Heart left ventricle (tissue), 16 donors: ENCODE data around the gene GGCT. TPM values are rescaled to one million over a fixed set of nuclear protein-coding genes. Genes with fewer than 3 reads are reported as not detected.
A peak's percentile ranks its signal among the peaks of the same experiment; 100 is the strongest.

Source experiments
- ATAC-seq, 4 donors: fragments of 200-7000 bp; cut with Tn5 transposase; one replicate each; pipeline ENCODE4 v1.9.1; 2020 to 2022; ENCODE audit warnings: moderate library complexity in 4 of 4, mild to moderate bottlenecking in 3 of 4, moderate number of reproducible peaks in 1 of 4
- DNase-seq, 5 donors: peaks; one replicate each; pipeline ENCODE4 v3.0.0-alpha.2; 2020
- H3K27ac ChIP-seq, 12 donors: fragments of 200-600 bp; sonication (generic) in 4 of 12; one replicate each; pipeline versions ENCODE4 v1.5.0 to v1.8.0; 2016 to 2022; ENCODE audit warnings: mild to moderate bottlenecking in 2 of 12
- H3K27me3 ChIP-seq, 9 donors: fragments of 200-600 bp; sonication (generic) in 2 of 9; one replicate each; pipeline versions ENCODE4 v1.5.1 to v1.8.0; 2016 to 2022; ENCODE audit warnings: mild to moderate bottlenecking in 3 of 9
- H3K36me3 ChIP-seq, 9 donors: fragments of 200-600 bp; sonication (generic) in 2 of 9; one replicate each; pipeline versions ENCODE4 v1.5.0 to v1.8.0; 2018 to 2022; ENCODE audit warnings: mild to moderate bottlenecking in 2 of 9
- H3K4me1 ChIP-seq, 12 donors: fragments of 200-600 bp; sonication (generic) in 4 of 12; one replicate each; pipeline versions ENCODE4 v1.5.0 to v1.8.0; 2016 to 2022; ENCODE audit warnings: mild to moderate bottlenecking in 3 of 12
- H3K4me3 ChIP-seq, 12 donors: fragments of 200-600 bp; sonication (generic) in 4 of 12; one replicate each; pipeline versions ENCODE4 v1.5.0 to v1.8.0; 2017 to 2022; ENCODE audit warnings: mild to moderate bottlenecking in 9 of 12, moderate library complexity in 4 of 12
- H3K9me3 ChIP-seq, 12 donors: fragments of 200-600 bp; sonication (generic) in 4 of 12; one replicate each; pipeline versions ENCODE4 v1.5.0 to v1.8.0; 2016 to 2022; ENCODE audit warnings: mild to moderate bottlenecking in 1 of 12
- POLR2A ChIP-seq, 2 donors: fragments of 450-650 bp; IDR thresholded peaks; one replicate each; pipeline ENCODE4 v1.6.1; 2017; ENCODE audit warnings: antibody characterized with exemption in 2 of 2, mild to moderate bottlenecking in 2 of 2, moderate library complexity in 2 of 2
- WGBS, 4 donors: extraction: QIAGEN DNeasy Blood & Tissue Kit in 2 of 4; methylation state at CpG; one replicate each; pipeline versions ENCODE4 v1.1.5 to v1.1.7; 2013 to 2018; 5-methylcytosine and 5-hydroxymethylcytosine counted together
- intact Hi-C, 10 donors: fragments of 100-400 bp; cut with DNase I; formaldehyde crosslinking; loops; one replicate each; pipeline versions ENCODE4 v1.11.1 to v1.14.2; 2022
- polyA plus RNA-seq, 2 donors: library from polyadenylated mRNA; stranded (reverse); fragments of 200-250 nt; gene quantifications; one replicate each; pipeline ENCODE4 v1.2.3, GENCODE V29; 2013
- total RNA-seq, 9 donors: library from RNA; depleted of rRNA in 2 of 9; stranded (reverse); fragments of >200 nt in 2 of 9; fragmentation: NEBNext Ultra II Directional in 3 of 9; extraction: Animal tissue kit (Norgen Biotek cat#: 25700) in 3 of 9; gene quantifications; one replicate each; pipeline versions ENCODE4 v1.1.0 to v1.2.4, GENCODE V29; 2016 to 2023
- TF ChIP-seq, protein P1 (sequence below), 12 donors: fragments of 200-600 bp; sonication (generic) in 4 of 12; IDR thresholded peaks; one replicate each; pipeline versions ENCODE4 v1.5.0 to v1.8.0; 2018 to 2022; ENCODE audit warnings: antibody characterized with exemption in 12 of 12, mild to moderate bottlenecking in 5 of 12
- donor health status: ischemic (EF 13 %, LVEDD 7.1; RV severe dilation, severe dysfunction).
- donor health status: healthy with polysubstance abuse.
- donor health status: DM: no; HTN: yes; CAD: no.
- donor health status: DM: no; HTN: no; CAD: no.
- donor health status: ischemic (EF 25% LVEDD 6.9; RV normal size, moderate dysfunction).
- donor health status: ischemic (EF 25% LVEDD 5.7; RV mildly dilated, moderate dysfunction).
- donor health status: healthy.
- donor health status: DM: yes; HTN: yes; CAD: no.
- donor health status: ischemic (EF 35%, LVEDD 5.7; RV mildly dilated, moderate dysfunction).
- donor health status: nonischemic (EF 11% LVEDD 7.7; RV severe dilation, severe dysfunction).
- donor health status: DM: yes; HTN: yes; CAD: no.
- donor health status: PGD.
- donor health status: ischemic (EF 29% LVEDD 5.4; RV normal size, mild dysfunction).
- donor health status: nonischemic (EF 23%, LVEDD 6.1; RV moderate dilation, normal function).

The GGCT gene
- total and polyA plus RNA-seq, 11 donors: 14.1 to 54.3 (median 18.7) TPM

DNA sequence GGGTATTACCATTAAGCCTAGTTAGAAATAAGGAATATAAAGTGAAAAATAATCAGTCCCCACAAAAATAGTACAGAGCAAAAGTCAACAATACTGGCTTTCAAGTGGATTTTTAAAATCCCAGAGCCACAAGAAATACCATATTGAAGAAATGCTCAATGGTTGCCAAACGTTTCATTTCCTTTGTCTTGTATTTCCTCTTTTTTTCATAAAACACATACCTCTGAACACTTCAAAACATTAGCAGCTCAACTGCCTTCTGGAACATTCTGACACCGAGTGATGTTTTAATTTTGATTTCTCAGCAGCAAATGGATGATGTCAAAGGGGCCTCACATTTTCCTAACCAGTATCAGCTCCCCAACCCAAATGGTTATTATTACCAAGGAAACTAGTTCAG, 36.6 kb downstream of the GGCT start:
- Histone ChIP-seq H3K27ac (peak overlapping the region in 10 of 12 donors; percentile 61 to 98 (median 84)), H3K4me3 (no peak overlapping the region), H3K36me3 (no peaks in the 10 kb centered on the region), H3K27me3 (no peaks in the 10 kb centered on the region), H3K9me3 (no peaks in the 10 kb centered on the region), H3K4me1 (peaks cover 28 to 100% (median 95%) of the 10 kb centered on the region in 12 donors)
- peak in 1 of 5 donors; percentile 1 for DNase-seq
- intact Hi-C loops: loop anchor here in 1 of 10 donors (5.0 kb wide), 1 partner anchor 34 kb away; the partner anchor contains the start of gene GGCT
- TF ChIP-seq, protein P1, sequence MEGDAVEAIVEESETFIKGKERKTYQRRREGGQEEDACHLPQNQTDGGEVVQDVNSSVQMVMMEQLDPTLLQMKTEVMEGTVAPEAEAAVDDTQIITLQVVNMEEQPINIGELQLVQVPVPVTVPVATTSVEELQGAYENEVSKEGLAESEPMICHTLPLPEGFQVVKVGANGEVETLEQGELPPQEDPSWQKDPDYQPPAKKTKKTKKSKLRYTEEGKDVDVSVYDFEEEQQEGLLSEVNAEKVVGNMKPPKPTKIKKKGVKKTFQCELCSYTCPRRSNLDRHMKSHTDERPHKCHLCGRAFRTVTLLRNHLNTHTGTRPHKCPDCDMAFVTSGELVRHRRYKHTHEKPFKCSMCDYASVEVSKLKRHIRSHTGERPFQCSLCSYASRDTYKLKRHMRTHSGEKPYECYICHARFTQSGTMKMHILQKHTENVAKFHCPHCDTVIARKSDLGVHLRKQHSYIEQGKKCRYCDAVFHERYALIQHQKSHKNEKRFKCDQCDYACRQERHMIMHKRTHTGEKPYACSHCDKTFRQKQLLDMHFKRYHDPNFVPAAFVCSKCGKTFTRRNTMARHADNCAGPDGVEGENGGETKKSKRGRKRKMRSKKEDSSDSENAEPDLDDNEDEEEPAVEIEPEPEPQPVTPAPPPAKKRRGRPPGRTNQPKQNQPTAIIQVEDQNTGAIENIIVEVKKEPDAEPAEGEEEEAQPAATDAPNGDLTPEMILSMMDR (IDR thresholded peaks at IDR 0.05): no peak
- WGBS, 4 donors: 54 to 60% (median 55%) methylated on average over 2 of the region's 2 CpGs
- ATAC-seq: no peak

DNA sequence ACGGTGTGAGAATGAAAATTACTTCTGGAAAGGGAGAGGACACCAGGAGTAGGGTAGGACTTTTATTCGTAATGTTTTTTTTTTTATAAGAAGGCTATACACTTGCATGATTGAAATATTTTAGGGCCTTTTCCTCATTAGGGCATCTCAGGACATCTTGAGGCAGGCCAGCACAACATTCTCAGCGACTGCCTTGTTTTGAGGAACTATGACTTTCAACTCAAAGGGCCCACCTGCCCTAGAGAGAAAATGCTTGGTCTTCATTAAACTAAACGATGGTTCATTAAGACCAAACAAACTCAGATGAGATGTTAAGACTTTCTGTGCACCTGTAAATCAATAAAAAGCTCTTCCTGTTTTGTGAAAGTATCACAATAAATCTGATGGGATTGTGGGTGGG, 37.4 kb downstream of the GGCT start:
- 89 to 92% (median 90%) methylated on average over 4 of the region's 4 CpGs for WGBS, 4 donors
- TF ChIP-seq, protein P1 (IDR thresholded peaks at IDR 0.05): no peak
- TF ChIP-seq POLR2A (IDR thresholded peaks at IDR 0.05): no peak
- H3K4me1 ChIP-seq: peaks cover 27 to 100% (median 88%) of the 10 kb centered on the region in 12 donors

DNA sequence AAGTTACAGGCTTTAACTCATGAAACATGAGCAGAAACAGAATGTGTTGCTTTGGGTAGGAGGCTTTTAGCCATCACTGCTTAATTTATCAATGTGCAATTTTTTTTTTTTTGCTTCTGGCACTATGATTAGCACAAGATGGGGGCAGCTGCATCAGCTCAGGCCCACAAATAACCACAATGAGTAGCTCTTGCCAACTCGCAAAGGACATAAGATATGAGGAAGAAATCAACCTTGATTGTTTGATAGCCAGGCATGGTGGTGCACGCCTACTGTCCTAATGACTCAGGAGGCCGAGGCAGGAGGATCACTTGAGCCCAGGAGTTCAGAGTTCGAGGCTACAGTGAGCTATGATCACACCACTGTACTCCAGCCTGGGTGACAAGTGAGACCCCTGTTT, 38.4 kb downstream of the GGCT start:
- WGBS, 4 donors: 69 to 74% (median 72%) methylated on average over 4 of the region's 4 CpGs
- no peak for TF ChIP-seq POLR2A (IDR thresholded peaks at IDR 0.05)
- TF ChIP-seq, protein P1 (IDR thresholded peaks at IDR 0.05): no peak
- Histone ChIP-seq H3K9me3 (no peaks in the 10 kb centered on the region), H3K4me1 (peaks cover 22 to 100% (median 79%) of the 10 kb centered on the region in 12 donors), H3K4me3 (no peak overlapping the region), H3K36me3 (peaks cover 0 to 9% (median 0%) of the 10 kb centered on the region in 9 donors), H3K27me3 (no peaks in the 10 kb centered on the region), H3K27ac (peak overlapping the region in 3 of 12 donors; percentile 26 to 59 (median 28))
- DNase-seq (peak in 1 of 5 donors; percentile 24), ATAC-seq (no peak)
- intact Hi-C loops: loop anchor here in 1 of 10 donors (5.0 kb wide), 1 partner anchor 36 kb away; the partner anchor contains the start of gene GGCT

More for the DNA sequence above, 37.4 kb downstream of the GGCT start:
- ATAC-seq (no peak), DNase-seq (peak in 2 of 5 donors; percentile 2 to 9)
- intact Hi-C loops: loop anchor here in 1 of 10 donors (5.0 kb wide), 1 partner anchor 35 kb away; the partner anchor contains the start of gene GGCT
- H3K36me3 ChIP-seq: peaks cover 0 to 3% (median 0%) of the 10 kb centered on the region in 9 donors
- H3K27me3 ChIP-seq: no peaks in the 10 kb centered on the region
- H3K27ac ChIP-seq: peak overlapping the region in 2 of 12 donors; percentile 84 to 98
- H3K9me3 ChIP-seq: no peaks in the 10 kb centered on the region
- no peak overlapping the region for H3K4me3 ChIP-seq

DNA sequence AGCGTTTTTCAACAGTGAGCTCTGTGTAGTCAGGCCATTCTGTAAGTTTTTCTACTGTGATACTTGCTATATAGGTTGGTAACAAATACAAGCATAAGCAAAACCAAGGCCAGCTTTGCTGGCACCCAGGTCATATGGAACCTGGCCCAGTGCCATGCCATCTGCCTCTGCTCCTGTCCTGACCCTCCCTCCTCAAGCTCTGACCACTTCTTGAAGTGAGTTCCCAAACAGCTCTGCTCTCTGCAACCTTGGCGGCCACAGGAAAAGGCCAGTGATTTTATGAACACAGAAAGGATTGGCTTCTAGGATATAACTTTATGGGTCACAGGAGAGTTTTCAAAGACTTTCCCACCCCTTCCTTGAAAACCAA, 38.8 kb downstream of the GGCT start:
- intact Hi-C loops: loop anchor here in 1 of 10 donors (5.0 kb wide), 1 partner anchor 37 kb away; the partner anchor contains the start of gene GGCT

More for the DNA sequence above, 38.8 kb downstream of the GGCT start:
- Histone ChIP-seq H3K9me3 (no peaks in the 10 kb centered on the region), H3K27ac (peak overlapping the region in 3 of 12 donors; percentile 26 to 59 (median 28)), H3K27me3 (no peaks in the 10 kb centered on the region), H3K36me3 (peaks cover 0 to 10% (median 2%) of the 10 kb centered on the region in 9 donors), H3K4me1 (peaks cover 18 to 98% (median 74%) of the 10 kb centered on the region in 12 donors), H3K4me3 (no peak overlapping the region)
- TF ChIP-seq, protein P1 (IDR thresholded peaks at IDR 0.05): no peak
- no peak for TF ChIP-seq POLR2A (IDR thresholded peaks at IDR 0.05)
- 80 to 94% (median 89%) methylated on average over 2 of the region's 2 CpGs for whole genome bisulfite sequencing, 4 donors
- no peak for ATAC-seq
- peak in 1 of 5 donors; percentile 17 for DNase-seq
